GM04503 (cell line): Measurements from ENCODE around the gene CNPY4.
"Not testable (repeated sequence)": the region's sequence is repeated elsewhere in the genome, so short reads cannot be mapped to it uniquely, and the experiment has no call there.

Source experiments
- DNase-seq: peaks from one replicate; pipeline ENCODE4 v3.0.0-alpha.2; 2012; ENCODE audit warnings: low read depth

The CNPY4 gene

DNA sequence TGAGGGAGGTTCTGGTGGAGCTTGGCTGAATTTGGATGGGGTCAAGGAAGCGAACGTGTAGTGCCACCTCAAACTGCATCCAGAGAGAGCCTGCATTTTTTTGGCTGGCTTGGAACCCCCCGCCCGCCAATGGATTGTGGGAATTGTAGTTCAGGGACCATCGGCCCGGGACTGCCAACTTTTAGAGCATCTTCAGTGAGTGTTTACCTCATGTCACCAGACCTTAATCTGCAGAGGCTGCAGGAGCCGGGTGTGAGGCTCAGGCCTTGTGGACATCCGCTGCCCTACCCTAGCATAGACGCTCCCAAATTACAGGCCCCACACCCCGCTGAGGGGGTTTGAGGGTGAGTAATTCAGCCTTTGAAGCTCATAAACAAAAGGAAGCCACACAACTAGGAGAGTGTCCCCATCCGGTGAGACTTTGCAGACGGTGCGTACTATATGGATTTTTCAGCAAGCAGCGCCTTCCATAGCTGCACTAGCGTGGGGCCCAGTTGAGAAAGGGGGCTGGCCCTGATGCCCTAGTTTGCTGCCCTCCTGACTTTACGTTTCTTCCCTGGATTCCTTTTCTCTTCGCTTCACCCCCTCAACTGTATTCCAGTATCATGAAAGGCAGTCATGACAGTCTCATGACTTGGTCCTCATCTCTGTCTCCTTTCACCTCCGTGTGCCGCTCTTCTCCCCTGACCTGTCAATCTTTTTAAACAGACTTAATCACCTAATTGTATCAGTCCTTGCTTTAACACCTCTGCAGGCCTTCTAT is 717 bp downstream of the CNPY4 start:
- peak; percentile 29 for DNase-seq

DNA sequence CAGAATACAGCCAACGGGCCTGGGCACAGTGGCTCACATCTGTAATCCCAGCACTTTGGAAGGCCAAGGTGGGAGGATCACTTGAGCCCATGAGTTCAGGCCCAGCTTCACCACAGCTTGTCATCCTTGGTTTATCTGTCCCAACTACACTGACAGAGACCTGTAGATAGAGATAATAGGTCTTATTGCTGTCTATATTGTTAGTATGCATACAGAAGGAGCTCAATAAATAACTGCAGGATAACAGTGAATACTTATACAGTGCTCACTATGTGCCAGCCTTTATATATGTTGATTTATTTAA is 1.3 kb downstream of the CNPY4 start:
- no peak for DNase-seq

DNA sequence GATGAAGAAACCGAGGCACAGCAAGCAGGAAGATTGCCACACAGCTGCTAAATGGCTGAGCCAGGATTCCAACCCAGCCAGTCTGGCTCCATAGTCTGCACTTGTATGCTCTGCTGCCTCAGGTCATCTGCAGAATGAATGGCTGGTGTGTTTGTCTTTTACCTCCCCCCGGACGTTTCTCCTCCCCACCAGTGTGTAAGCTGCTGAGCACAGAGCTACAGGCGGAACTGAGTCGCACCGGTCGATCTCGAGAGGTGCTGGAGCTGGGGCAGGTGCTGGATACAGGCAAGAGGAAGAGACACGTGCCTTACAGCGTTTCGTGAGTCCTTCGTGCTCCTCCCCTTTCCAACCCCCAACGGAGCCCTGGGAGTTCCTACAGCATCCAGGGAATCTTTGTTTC is 2.6 kb downstream of the CNPY4 start:
- DNase-seq, result no peak

DNA sequence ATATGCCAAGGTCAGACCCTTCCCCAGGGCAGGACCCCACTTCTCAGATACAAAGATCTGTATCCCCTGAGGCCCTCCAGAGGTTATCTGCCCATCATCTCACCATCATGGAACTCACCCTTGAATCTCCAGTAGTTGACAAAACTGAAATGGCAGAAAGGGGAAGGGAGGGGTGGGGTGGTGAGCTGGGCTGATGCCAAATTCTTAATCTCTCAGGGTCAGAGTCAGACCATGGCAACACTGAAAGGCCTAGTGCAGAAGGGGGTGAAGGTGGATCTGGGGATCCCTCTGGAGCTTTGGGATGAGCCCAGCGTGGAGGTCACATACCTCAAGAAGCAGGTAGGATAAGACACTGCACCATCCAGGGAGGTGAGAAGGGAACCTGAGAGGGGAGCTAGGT is 3.1 kb downstream of the CNPY4 start:
- DNase-seq, result no peak

DNA sequence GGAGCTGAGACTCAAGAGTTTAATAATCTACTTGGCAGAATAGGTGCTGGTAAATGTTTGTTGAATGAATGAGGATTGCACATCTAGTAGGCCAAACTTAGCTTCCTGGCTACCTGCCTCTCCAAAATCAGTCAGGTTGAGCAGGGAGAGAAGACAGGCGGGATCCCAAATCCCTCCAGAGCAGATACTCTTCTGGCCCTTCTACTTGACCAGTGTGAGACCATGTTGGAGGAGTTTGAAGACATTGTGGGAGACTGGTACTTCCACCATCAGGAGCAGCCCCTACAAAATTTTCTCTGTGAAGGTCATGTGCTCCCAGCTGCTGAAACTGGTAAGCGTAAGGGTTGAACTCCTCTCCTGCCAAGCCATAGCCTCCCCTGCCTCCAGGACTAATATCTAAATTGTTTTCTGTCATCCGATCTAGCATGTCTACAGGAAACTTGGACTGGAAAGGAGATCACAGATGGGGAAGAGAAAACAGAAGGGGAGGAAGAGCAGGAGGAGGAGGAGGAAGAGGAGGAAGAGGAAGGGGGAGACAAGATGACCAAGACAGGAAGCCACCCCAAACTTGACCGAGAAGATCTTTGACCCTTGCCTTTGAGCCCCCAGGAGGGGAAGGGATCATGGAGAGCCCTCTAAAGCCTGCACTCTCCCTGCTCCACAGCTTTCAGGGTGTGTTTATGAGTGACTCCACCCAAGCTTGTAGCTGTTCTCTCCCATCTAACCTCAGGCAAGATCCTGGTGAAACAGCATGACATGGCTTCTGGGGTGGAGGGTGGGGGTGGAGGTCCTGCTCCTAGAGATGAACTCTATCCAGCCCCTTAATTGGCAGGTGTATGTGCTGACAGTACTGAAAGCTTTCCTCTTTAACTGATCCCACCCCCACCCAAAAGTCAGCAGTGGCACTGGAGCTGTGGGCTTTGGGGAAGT is 5.1 kb downstream of the CNPY4 start:
- no peak for DNase-seq

DNA sequence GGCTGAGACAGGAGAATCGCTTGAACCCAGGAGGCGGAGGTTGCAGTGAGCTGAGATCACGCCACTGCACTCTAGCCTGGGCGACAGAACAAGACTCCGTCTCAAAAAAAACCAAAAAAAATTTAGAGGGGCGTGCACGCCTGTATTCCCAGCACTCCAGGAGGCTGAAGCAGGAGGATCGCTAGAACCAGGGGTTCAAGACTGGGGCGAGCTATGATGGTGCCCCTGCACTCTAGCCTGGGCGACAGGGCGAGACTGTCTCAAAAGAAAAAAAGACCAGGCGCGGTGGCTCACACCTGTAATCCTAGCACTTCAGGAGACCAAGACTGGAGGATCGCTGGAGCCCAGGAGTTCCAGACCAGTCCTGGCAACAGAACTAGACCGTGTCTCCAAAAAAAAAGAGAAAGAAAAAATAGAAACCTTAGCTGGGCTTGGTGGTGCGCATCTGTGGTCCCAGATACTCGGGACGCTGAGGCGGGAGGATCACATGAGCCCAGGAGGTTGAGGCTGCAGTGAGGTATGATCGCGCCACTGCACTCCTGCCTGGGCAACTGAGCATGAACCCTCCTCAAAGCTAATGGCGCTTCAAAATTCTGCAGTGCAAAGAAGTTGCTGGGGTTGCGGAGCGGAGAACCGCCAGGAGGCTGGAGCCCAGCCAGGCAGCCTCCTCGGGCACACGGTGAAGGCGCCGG is 7.0 kb downstream of the CNPY4 start:
- no peak for DNase-seq

DNA sequence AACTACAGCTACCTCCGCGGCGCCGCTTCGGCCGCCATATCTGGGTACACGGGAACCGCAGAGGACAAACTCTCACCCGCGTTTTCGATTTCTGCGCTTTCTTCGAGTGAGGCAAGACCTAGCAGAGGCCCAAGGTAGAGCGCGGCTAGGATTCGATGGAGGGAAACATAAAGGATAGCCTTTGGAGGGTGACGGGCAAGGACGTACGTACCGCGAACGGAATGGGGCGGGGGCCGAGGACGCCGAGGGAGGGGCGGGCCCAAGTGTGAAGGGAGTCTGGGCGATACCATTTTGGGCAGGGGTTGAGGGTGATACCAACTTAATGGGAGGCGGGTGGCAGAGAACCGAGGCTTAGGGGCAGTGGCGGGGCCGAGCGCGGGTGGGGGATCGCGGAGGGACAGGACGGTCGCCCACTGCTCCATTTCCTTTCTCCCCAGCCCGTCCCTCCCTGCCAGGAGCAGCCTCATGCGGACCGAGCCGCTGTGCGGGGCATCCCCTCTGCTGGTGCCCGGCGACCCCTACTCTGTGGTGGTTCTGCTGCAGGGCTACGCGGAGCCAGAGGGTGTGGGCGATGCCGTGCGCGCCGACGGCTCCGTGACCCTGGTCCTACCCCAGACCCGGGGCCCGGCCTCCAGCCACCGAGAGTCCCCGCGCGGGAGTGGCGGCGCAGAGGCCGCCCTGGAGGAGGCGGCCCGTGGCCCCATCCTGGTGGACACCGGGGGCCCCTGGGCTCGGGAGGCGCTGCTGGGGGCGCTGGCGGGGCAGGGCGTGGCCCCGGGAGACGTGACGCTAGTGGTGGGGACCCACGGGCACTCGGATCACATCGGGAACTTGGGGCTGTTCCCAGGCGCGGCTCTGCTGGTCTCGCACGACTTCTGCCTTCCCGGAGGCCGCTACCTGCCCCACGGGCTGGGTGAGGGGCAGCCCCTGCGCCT is 7.8 kb downstream of the CNPY4 start, which contains the start of gene MBLAC1:
Gene MBLAC1 (plus strand): TSS at position 37 of the 935 bp plus-strand sequence. CDS start 429 bp downstream, at position 466.
- DNase-seq, result peak; percentile 65

DNA sequence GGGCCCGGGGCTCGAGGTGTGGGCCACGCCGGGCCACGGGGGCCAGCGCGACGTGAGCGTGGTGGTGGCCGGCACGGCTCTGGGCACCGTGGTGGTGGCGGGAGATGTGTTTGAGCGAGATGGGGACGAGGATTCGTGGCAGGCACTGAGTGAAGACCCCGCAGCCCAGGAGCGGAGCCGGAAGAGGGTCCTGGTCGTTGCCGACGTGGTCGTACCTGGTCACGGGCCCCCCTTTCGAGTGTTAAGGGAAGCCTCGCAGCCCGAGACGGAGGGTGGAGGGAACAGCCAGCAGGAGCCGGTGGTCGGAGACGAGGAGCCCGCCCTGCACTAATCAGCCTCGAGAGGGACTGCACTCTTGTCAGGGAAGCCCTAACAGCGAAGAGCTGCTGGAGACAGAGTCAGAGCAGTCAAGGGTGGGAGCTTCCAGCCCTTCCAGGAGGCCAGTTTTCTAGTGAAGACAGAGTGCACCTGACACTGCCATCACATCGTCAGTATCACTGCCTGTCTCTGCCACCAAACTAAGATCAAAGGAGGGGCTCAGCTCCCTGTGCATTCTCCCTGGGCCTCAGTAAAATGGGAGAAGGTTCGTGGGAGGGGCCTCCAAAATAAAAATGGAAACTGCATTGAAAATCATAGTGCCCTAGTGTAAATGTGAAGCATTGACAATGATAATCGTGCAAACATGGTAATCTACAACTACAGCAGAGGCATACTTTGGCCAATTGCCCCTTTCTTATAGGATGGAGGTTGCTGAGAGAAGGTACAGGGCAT is 8.6 kb downstream of the CNPY4 start:
- no peak for DNase-seq

DNA sequence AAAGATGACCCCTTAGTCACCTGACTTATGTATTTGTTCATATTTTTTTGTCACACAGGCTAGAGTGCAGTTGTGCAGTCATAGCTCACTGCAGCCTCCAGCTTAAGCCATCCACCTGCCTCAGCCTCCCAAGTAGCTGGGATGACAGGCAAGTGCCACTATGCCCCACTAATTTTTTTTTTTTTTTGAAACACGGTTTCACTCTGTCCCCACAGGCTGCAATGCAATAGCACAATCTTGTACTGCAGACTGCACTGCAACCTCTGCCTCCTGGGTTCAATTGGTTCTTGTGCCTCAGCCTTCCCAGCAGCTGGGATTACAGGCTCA is 9.2 kb downstream of the CNPY4 start:
- DNase-seq, result no peak

DNA sequence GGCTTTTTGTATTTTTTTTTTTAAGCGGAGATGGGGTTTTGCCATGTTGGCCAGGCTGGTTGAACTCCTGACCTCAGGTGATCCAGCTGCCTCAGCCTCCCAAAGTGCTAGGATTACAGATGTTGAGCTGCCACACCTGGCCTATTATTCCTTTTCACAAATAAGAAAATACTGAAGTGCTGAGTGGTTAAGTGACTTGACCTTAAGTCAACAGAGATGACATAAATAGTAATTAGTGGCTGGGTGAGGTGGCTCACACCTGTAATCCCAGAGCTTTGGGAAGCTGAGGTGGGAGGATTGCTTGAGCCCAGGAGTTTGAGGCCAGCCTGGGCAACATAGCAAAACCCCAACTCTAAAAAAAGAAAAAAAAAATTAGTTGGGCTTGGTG is 10.8 kb downstream of the CNPY4 start:
- DNase-seq, result not testable (repeated sequence)

DNA sequence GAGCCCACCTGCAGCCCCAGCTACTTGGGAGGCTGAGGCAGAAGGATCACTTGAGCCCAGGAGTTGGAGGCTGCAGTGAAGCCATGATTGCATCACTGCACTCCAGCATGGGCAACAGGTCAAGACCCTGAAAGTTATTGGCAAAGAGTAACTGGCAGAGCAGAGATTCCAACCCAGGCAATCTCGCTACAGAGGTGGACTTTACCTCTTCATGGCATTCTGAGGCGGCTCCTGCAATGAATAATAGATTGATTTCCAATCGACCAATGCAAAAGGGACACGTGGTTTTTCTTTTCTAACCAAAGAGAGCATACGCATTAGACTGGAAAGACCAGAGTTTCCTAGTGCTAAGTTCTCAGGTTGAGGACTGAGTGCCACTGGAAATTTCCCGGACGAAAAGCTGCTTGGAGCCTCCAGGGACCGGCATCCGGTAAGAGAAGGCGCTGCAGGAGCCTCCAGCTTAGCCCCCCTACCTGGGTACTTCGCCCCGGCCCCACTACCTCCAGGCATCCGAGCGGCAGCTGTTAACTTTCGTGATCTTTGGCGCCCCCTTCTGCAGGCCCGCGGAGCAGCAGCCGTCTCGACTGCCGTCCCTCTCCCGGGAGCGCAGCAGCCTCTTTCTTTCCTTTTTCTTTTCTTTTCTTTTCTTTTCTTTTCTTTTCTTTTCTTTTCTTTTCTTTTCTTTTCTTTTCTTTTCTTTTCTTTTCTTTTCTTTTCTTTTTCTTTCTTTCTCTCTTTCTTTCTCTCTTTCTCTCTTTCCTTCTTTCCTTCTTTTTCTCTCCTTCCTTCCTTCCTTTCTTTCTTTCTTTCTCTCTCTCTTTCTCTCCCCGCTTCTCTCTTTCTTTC is 11.4 kb downstream of the CNPY4 start:
- no peak for DNase-seq

DNA sequence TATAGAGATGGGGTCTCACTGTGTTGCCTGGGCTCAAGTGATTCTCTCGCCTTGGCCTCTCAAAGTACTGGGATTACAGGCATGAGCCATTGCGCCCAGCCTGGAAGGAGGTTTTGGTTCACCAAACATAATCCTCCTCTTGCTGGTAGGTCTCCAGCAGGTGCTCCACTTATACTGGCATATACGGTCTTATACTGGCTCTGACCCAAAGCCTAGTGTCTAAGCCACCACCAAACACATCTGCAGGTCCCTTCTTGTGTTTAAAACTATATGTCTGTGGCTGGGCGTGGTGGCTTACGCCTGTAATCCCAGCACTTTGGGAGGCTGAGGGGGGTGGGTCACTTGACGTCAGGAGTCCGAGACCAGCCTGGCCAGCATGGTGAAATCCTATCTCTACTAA is 12.7 kb downstream of the CNPY4 start:
- no peak for DNase-seq

DNA sequence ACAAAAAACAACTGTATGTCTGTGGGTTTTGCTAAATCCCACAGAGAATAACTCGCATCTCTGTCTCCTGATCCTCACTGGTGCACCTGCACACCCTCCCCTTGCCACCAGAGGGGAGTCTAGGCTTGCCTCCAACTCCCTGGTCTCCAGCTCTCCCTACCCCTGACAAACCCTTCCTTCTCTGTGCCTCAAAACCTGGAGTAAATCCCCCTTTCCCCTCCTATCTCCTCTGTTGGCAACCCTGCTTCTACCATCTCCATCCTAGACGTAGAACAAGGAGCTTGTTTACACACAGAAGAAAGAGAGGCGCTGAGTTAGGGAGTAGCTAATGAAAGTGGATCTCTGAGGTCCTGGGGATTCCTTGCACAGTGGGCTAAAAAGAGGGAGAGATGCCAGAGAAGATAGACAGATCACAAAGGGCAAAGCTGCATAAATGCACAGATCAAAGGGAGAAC is 13.3 kb downstream of the CNPY4 start:
- no peak for DNase-seq

DNA sequence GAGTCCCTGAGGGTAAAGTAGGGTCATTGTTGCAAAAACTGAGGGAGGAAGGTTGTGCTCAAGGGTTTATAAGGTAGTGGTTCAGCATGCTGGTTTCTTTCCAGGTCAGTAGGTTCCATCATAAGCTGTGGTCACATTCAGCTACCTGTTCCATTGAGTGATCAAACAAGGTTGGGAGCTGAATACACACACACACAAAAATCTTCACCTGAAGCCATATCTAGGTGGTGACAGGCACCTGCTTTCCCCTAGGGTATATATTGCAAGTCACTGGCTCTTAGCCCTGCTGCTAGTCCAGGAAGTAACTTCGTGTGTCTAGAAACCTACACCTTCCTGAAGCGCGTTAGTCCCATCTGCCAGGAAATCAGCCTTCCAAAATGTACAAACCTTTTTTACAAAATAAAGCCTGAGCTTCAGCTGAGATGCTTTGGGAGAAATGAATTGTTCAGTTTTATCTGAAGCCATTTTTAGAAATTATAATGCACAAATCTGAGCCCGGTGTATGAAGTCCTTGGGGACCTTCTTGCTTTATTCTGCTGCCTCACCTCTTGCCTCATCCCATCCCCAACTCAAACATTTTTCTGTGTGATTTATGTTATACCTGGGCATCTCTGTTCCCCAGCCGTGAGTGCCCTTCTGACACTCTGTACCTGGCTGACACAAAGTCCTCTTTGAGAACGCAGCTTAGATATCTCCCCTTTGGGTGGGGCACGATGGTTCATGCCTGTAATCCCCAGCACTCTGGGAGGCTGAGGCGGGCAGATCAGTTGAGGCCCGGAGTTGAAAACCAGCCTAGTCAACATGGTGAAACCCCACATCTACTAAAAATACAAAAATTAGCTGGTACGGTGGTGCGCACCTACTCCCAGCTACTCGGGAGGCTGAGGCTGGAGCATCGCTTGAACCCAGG is 18.7 kb downstream of the CNPY4 start:
- no peak for DNase-seq

DNA sequence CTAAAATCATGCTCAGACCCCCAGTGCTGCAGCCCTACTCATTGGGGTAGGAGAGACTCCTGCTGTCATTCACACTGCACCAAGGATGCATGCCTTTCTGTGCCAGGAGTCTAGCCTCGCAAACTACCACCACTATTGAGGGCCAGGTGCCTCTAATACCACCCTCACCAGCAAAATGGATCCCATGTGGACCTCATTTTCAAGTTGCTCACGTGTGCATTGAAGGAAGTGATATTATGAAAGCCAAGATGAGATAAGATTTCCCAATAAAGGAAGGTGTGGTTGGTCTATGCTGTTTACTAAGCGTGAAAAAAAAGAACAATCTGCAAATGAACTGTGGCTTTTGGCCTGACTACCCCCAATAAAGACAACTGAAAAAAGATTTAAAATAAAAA is 22.1 kb downstream of the CNPY4 start:
- no peak for DNase-seq

DNA sequence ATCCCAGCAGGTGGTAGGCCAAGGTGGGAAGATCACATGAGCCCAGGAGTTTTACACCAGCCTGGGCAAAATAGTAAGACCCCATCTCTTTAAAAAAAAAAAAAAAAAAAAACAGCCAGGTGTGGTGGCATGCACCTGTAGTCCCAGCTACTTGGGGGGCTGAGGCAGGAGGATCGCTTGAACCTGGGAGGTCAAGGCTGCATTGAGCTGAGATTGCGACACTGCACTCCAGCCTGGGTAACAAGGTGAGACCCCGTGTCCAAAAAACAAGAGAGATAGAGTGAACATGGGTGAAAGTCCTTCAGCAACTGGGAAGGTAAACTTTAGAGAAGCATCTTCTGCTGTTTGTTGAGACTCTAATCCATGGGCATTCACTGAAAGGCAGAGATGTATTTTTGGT is 23.0 kb downstream of the CNPY4 start:
- no peak for DNase-seq

DNA sequence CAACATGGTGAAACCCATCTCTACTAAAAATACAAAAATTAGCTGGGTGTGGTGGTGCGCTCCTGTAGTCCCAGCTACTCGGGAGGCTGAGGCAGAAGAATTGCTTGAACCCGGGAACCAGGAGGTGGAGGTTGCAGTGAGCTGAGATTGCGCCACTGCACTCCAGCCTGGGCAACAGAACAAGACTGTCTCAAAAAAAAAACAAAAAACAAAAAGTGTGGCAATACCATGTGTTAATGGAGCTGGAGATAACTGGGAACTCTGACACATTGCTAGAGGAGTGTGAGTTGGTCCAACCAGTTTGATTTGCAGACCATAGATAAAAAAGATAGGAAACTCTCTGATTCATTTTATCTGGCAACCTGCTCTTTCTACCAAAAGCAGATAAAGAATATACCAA is 26.9 kb downstream of the CNPY4 start:
- peak; percentile 51 for DNase-seq

DNA sequence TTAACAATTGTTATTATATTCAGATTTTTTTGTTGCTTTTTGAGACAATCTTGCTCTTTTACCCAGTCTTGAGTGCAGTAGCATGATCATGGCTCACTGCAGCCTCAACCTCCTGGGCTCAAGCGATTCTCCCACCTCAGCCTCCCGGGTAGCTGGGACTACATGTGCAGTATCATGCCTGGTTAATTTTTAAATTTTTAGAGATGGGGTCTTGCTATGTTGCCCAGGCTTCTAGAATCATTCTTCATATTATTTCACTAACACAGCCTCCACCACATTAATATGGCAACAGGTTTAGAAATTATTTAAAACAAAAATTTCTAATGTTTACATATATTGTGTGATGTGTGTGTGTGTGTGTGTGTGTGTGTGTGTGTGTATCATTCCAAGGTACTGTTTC is 27.8 kb downstream of the CNPY4 start:
- no peak for DNase-seq

DNA sequence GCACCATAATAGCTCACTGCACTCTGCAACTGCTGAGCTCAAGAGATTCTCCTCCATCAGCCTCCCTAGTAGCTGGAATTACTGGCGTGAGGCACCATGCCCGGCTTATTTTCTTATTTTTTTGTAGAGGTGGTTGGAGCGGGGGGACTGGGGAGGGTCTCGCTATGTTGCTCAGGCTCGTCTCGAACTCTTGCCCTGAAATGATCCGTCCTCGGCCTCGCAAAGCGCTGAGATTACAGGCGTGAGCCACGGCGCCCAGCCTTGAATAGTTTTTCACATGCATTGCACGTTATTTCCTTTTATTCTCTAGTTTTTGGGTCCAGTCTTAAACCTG is 28.8 kb downstream of the CNPY4 start:
- no peak for DNase-seq
